ENCODE measurements around the gene TBX18.

DNA sequence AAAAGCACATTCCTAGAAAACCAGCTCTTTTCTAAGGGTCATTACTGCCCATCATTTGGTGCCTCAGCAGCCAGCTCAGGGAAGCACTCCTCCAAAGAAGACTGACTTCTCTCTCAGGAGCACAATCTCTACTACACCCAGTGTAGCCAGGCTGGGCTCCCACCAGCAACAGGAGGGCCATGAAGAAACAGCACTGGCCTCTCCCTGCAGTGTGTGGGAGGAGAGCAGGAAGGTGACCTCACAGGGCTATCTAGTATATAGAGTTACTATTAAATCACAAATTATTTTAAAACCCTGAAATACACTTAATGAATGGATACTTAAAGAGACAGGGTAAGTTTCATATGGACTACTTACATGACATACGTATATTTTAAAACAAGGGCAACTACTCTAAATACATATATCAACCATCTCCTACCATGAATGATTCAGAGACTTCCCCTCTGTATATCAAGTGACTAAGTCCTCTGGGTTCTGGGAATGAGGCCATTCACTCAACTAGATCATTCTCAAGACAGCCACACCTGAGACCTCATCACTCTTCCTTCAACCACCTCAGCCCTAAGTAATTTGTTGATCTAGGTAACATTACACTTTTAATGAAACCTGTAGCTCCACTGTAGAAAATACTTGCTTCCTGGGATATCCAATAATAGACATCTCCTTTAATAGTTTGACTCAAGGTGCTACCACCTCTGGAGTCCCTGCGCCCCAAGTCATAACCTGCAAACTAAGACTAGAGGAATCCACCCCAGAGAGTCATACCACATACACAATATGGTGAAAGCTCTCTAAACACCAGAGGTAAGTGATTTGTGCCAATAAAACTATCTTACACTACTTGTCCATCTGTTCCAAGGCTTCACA is 25.2 kb downstream of the TBX18 start:
- TF ChIP-seq POLR2A (IDR thresholded peaks at IDR 0.05), result no peak
- TF ChIP-seq, protein P1, sequence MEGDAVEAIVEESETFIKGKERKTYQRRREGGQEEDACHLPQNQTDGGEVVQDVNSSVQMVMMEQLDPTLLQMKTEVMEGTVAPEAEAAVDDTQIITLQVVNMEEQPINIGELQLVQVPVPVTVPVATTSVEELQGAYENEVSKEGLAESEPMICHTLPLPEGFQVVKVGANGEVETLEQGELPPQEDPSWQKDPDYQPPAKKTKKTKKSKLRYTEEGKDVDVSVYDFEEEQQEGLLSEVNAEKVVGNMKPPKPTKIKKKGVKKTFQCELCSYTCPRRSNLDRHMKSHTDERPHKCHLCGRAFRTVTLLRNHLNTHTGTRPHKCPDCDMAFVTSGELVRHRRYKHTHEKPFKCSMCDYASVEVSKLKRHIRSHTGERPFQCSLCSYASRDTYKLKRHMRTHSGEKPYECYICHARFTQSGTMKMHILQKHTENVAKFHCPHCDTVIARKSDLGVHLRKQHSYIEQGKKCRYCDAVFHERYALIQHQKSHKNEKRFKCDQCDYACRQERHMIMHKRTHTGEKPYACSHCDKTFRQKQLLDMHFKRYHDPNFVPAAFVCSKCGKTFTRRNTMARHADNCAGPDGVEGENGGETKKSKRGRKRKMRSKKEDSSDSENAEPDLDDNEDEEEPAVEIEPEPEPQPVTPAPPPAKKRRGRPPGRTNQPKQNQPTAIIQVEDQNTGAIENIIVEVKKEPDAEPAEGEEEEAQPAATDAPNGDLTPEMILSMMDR (IDR thresholded peaks at IDR 0.05), result no peak
- no peak for TF ChIP-seq POLR2AphosphoS5 (IDR thresholded peaks at IDR 0.05)
